H9 (cell line): ENCODE data around the gene NKD2. TPM values are rescaled to one million over a fixed set of nuclear protein-coding genes. Genes with fewer than 3 reads are reported as not detected.

Source experiments
- DNase-seq: peaks from one replicate; pipeline ENCODE4 v3.0.0-alpha.2; 2017
- H2AFZ ChIP-seq: one replicate; pipeline ENCODE4 v1.6.1; 2013; ENCODE audit warnings: mild to moderate bottlenecking, low read length, control low read depth, moderate library complexity
- H2AK5ac ChIP-seq: 2 replicates; pipeline ENCODE4 v1.6.1; 2013; ENCODE audit warnings: low read length, control low read depth, mixed read lengths; ENCODE audit not compliant: insufficient read length
- H2BK120ac ChIP-seq: one replicate; pipeline ENCODE4 v1.6.1; 2013; ENCODE audit warnings: low read depth, mild to moderate bottlenecking, low read length, control low read depth, inconsistent platforms; ENCODE audit not compliant: poor library complexity, severe bottlenecking
- H2BK12ac ChIP-seq: 2 replicates; pipeline ENCODE4 v1.6.1; 2013; ENCODE audit warnings: low read length, control low read depth, mixed read lengths, low read depth; ENCODE audit not compliant: insufficient read length
- H2BK15ac ChIP-seq: 2 replicates; pipeline ENCODE4 v1.6.1; 2013; ENCODE audit warnings: low read depth, low read length, control low read depth
- H2BK20ac ChIP-seq: one replicate; pipeline ENCODE4 v1.6.1; 2013; ENCODE audit warnings: low read depth, mild to moderate bottlenecking, low read length, control low read depth, inconsistent platforms; ENCODE audit not compliant: poor library complexity, severe bottlenecking
- H2BK5ac ChIP-seq: 2 replicates; pipeline ENCODE4 v1.6.1; 2013; ENCODE audit warnings: low read length, control low read depth, mixed read lengths; ENCODE audit not compliant: insufficient read length
- H3K14ac ChIP-seq: 2 replicates; pipeline ENCODE4 v1.6.1; 2013; ENCODE audit warnings: low read length, control low read depth; ENCODE audit not compliant: insufficient read depth
- H3K18ac ChIP-seq: 2 replicates; pipeline ENCODE4 v1.6.1; 2013; ENCODE audit warnings: low read depth, mild to moderate bottlenecking, mixed read lengths, low read length, control low read depth; ENCODE audit not compliant: insufficient read length
- H3K23ac ChIP-seq: 2 replicates; pipeline ENCODE4 v1.6.1; 2013; ENCODE audit warnings: low read length, control low read depth, mixed read lengths, low read depth; ENCODE audit not compliant: insufficient read length
- H3K23me2 ChIP-seq: 2 replicates; pipeline ENCODE4 v1.6.1; 2013; ENCODE audit warnings: low read depth, mild to moderate bottlenecking, mixed read lengths, low read length, control low read depth; ENCODE audit not compliant: insufficient read length, poor library complexity, severe bottlenecking
- H3K27ac ChIP-seq: 2 replicates; pipeline ENCODE4 v1.5.1; 2013; ENCODE audit warnings: low read length, control low read depth, mixed read lengths, low read depth; ENCODE audit not compliant: insufficient read length
- H3K27me3 ChIP-seq: 2 replicates; pipeline ENCODE4 v1.6.1; 2013; ENCODE audit warnings: low read length, control low read depth, inconsistent platforms; ENCODE audit not compliant: insufficient read depth
- H3K4ac ChIP-seq: 2 replicates; pipeline ENCODE4 v1.6.1; 2013; ENCODE audit warnings: low read depth, mild to moderate bottlenecking, control low read depth, inconsistent platforms, low read length, moderate library complexity
- H3K4me1 ChIP-seq: 2 replicates; pipeline ENCODE4 v1.6.1; 2013; ENCODE audit warnings: low read length, control low read depth, inconsistent platforms; ENCODE audit not compliant: insufficient read depth
- H3K4me2 ChIP-seq: 2 replicates; pipeline ENCODE4 v1.6.1; 2013; ENCODE audit warnings: low read length, control low read depth, mixed read lengths; ENCODE audit not compliant: insufficient read length, insufficient read depth
- H3K56ac ChIP-seq: 2 replicates; pipeline ENCODE4 v1.6.1; 2013; ENCODE audit warnings: low read depth, mild to moderate bottlenecking, mixed read lengths, low read length, control low read depth; ENCODE audit not compliant: insufficient read length
- H3K79me1 ChIP-seq: 2 replicates; pipeline ENCODE4 v1.6.1; 2013; ENCODE audit warnings: low read depth, mild to moderate bottlenecking, moderate library complexity, low read length, control low read depth, inconsistent platforms; ENCODE audit not compliant: insufficient read depth, poor library complexity, severe bottlenecking
- H3K79me2 ChIP-seq: 2 replicates; pipeline ENCODE4 v1.6.1; 2013; ENCODE audit warnings: low read length, control low read depth, inconsistent platforms; ENCODE audit not compliant: insufficient read depth
- H3K9ac ChIP-seq: 2 replicates; pipeline ENCODE4 v1.6.1; 2013; ENCODE audit warnings: low read length, control low read depth, mixed read lengths; ENCODE audit not compliant: insufficient read length; ENCODE audit errors: extremely low read depth
- H3K9me3 ChIP-seq: one replicate; pipeline ENCODE4 v1.6.1; 2013; ENCODE audit warnings: low read depth, low read length, inconsistent platforms; ENCODE audit not compliant: control insufficient read depth
- H3T11ph ChIP-seq: one replicate; pipeline ENCODE4 v1.6.1; 2013; ENCODE audit warnings: mild to moderate bottlenecking, low read length, control low read depth, inconsistent platforms
- H4K20me1 ChIP-seq: one replicate; pipeline ENCODE4 v1.6.1; 2013; ENCODE audit not compliant: control insufficient read depth, insufficient read length, insufficient read depth
- H4K5ac ChIP-seq: 2 replicates; pipeline ENCODE4 v1.6.1; 2013; ENCODE audit warnings: low read depth, mild to moderate bottlenecking, mixed read lengths, low read length, control low read depth; ENCODE audit not compliant: insufficient read length
- H4K8ac ChIP-seq: replicated peaks from 2 replicates; pipeline ENCODE4 v1.6.1; 2013; ENCODE audit warnings: low read length, control low read depth, mixed read lengths, low read depth; ENCODE audit not compliant: insufficient read length
- H4K91ac ChIP-seq: 2 replicates; pipeline ENCODE4 v1.6.1; 2013; ENCODE audit warnings: low read depth, mild to moderate bottlenecking, moderate library complexity, mixed read lengths, low read length, control low read depth; ENCODE audit not compliant: insufficient read length
- H3K27ac Mint-ChIP-seq, 3 experiments: 2 replicates in 2 of 3; 3 replicates in 1 of 3; pipeline ENCODE4 v1.8.0; 2020 to 2021; ENCODE audit warnings: mixed read lengths in 3 of 3, mild to moderate bottlenecking in 1 of 3, moderate library complexity in 1 of 3
- H3K27me3 Mint-ChIP-seq: 2 replicates; pipeline ENCODE4 v1.8.0; 2021; ENCODE audit warnings: low read depth, mild to moderate bottlenecking, moderate library complexity, mixed read lengths
- H3K36me3 Mint-ChIP-seq, 3 experiments: 2 replicates in 2 of 3; 3 replicates in 1 of 3; pipeline ENCODE4 v1.8.0; 2020 to 2021; ENCODE audit warnings: low read depth in 3 of 3, mixed read lengths in 3 of 3; ENCODE audit not compliant: insufficient read depth in 1 of 3
- H3K4me1 Mint-ChIP-seq, 2 experiments: 2 replicates each; pipeline ENCODE4 v1.8.0; 2020; ENCODE audit warnings: mixed read lengths in 2 of 2
- H3K4me3 Mint-ChIP-seq, 2 experiments: 2 replicates in 1 of 2; 3 replicates in 1 of 2; pipeline ENCODE4 v1.8.0; 2020 to 2021; ENCODE audit warnings: mild to moderate bottlenecking in 2 of 2, mixed read lengths in 2 of 2, moderate library complexity in 1 of 2
- H3K9me3 Mint-ChIP-seq, 2 experiments: 2 replicates in 1 of 2; 3 replicates in 1 of 2; pipeline ENCODE4 v1.8.0; 2020; ENCODE audit warnings: mild to moderate bottlenecking in 2 of 2, mixed read lengths in 2 of 2, moderate library complexity in 1 of 2
- CTCF ChIP-seq: fragments of 200-600 bp; sonication (generic); conservative IDR thresholded peaks from 3 replicates; pipeline ENCODE4 v1.8.0; 2021; ENCODE audit warnings: antibody characterized with exemption, mild to moderate bottlenecking
- WGBS: extraction: QIAGEN DNeasy Blood & Tissue Kit; methylation state at CpG from one replicate; pipeline ENCODE4 v1.1.7; 2013; ENCODE audit warnings: missing lambda C conversion rate, low lambda C conversion rate, mixed read lengths; ENCODE audit not compliant: insufficient read length; ENCODE audit errors: extremely low coverage; 5-methylcytosine and 5-hydroxymethylcytosine counted together
- total RNA-seq: library from RNA; stranded (reverse); gene quantifications from 2 replicates; pipeline ENCODE4 v1.2.1, GENCODE V29; 2021

The NKD2 gene
- total RNA-seq, 1 experiment from 2014 or later = 7.3 TPM

GRCh38 chr5:1062761-1063568 lies 54.4 kb downstream of the NKD2 start:
- Histone ChIP-seq H3T11ph (no peak overlapping the region), H3K79me2 (no peaks in the 10 kb centered on the region), H2AFZ (no peak overlapping the region), H2BK120ac (no peak overlapping the region), H4K20me1 (no peaks in the 10 kb centered on the region), H3K23me2 (no peaks in the 10 kb centered on the region), H2BK20ac (no peak overlapping the region), H3K18ac (no peak overlapping the region), H3K27me3 (no peaks in the 10 kb centered on the region), H3K9me3 (no peaks in the 10 kb centered on the region), H3K14ac (no peak overlapping the region), H2BK12ac (no peak overlapping the region), H2AK5ac (no peak overlapping the region), H2BK5ac (no peak overlapping the region), H3K4me1 (no peaks in the 10 kb centered on the region), H3K23ac (no peak overlapping the region), H3K27ac (no peak overlapping the region), H3K56ac (no peak overlapping the region), H2BK15ac (no peak overlapping the region), H3K4me2 (no peak overlapping the region), H4K8ac (no peak overlapping the region), H3K79me1 (no peaks in the 10 kb centered on the region), H3K4ac (no peak overlapping the region), H3K9ac (no peak overlapping the region), H4K5ac (no peak overlapping the region), H4K91ac (no peak overlapping the region)
- H3K27ac Mint-ChIP-seq = no peak overlapping the region
- H3K4me3 Mint-ChIP-seq = no peak overlapping the region
- no peak for TF ChIP-seq CTCF
- no peaks in the 10 kb centered on the region for H3K4me1 Mint-ChIP-seq
- peaks cover 5 to 47% (median 10%) of the 10 kb centered on the region in 3 experiments; a peak in 6 of 7 replicates for H3K36me3 Mint-ChIP-seq
- H3K27me3 Mint-ChIP-seq = no peaks in the 10 kb centered on the region
- no CpG with 5 or more reads among the region's 36 CpGs for WGBS
- no peak for DNase-seq
- no peaks in the 10 kb centered on the region for H3K9me3 Mint-ChIP-seq
